Epithelial cell of esophagus (primary cell): ENCODE measurements around the gene HIKESHI.
"Not testable (repeated sequence)": the region's sequence is repeated elsewhere in the genome, so short reads cannot be mapped to it uniquely, and the experiment has no call there.

Experiments used
- DNase-seq: peaks from one replicate; pipeline ENCODE4 v3.0.0; 2010; ENCODE audit warnings: low read depth
- H3K4me3 ChIP-seq: 2 replicates; pipeline ENCODE4 v1.5.1; 2011; ENCODE audit warnings: mild to moderate bottlenecking, low read length, control low read depth
- TF ChIP-seq, protein P1 (sequence below): IDR thresholded peaks from 2 replicates; pipeline ENCODE4 v1.5.1; 2011; ENCODE audit warnings: low read depth, mild to moderate bottlenecking, low read length, control low read depth, inconsistent platforms; ENCODE audit not compliant: insufficient read depth; ENCODE audit errors: missing control alignments

The HIKESHI gene

DNA sequence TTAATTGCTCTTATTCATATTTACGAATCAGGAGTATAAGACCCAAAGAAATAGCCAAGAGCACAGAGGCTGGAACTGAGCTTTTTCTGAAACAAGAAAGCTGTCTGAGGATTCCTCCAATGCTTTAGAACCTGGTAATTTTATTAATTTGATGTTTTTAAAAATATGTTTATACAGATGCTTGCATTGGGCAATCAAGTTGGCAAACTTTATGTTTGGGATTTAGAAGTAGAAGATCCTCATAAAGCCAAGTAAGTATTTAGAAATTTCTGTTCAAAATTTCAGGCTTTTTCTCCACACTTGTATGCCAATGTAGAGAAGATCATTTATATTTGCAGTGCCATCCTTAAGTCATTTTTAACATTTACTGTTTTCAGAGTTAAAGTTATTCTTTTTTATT lies 24.3 kb upstream of the HIKESHI start:
- TF ChIP-seq, protein P1, sequence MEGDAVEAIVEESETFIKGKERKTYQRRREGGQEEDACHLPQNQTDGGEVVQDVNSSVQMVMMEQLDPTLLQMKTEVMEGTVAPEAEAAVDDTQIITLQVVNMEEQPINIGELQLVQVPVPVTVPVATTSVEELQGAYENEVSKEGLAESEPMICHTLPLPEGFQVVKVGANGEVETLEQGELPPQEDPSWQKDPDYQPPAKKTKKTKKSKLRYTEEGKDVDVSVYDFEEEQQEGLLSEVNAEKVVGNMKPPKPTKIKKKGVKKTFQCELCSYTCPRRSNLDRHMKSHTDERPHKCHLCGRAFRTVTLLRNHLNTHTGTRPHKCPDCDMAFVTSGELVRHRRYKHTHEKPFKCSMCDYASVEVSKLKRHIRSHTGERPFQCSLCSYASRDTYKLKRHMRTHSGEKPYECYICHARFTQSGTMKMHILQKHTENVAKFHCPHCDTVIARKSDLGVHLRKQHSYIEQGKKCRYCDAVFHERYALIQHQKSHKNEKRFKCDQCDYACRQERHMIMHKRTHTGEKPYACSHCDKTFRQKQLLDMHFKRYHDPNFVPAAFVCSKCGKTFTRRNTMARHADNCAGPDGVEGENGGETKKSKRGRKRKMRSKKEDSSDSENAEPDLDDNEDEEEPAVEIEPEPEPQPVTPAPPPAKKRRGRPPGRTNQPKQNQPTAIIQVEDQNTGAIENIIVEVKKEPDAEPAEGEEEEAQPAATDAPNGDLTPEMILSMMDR = no peak
- no peak overlapping the region for H3K4me3 ChIP-seq
- no peak for DNase-seq

DNA sequence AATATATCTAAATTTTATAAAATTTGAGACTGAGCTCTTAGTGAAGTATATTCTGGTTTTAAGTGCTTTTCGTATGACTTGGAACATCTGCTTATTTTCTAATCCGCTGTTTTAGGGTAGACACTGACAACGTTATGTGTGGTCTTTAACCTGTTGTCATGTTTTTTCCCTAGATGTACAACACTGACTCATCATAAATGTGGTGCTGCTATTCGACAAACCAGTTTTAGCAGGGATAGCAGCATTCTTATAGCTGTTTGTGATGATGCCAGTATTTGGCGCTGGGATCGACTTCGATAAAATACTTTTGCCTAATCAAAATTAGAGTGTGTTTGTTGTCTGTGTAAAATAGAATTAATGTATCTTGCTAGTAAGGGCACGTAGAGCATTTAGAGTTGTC lies 23.8 kb upstream of the HIKESHI start:
- TF ChIP-seq, protein P1 = no peak
- DNase-seq = peak; percentile 35
- H3K4me3 ChIP-seq = no peak overlapping the region

DNA sequence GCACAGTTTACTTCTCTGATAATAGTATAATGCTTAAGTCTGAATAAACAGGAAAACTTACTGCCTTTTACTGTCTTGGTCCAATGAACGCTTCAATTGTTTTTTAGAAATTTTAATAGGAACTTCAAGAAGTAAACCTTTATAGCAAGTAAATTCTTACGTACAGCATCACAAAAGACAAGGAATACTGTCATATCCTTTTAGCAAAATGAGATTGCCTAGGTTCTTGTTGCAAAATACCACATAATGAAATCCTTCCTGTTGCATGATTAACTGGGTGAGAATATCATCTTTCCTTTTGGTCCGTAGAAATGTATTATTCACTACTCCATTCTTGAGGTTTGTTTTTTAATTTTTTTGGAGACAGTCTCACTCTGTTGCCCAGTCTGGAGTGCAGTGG lies 22.3 kb upstream of the HIKESHI start:
- TF ChIP-seq, protein P1 = no peak
- no peak for DNase-seq
- no peak overlapping the region for H3K4me3 ChIP-seq

DNA sequence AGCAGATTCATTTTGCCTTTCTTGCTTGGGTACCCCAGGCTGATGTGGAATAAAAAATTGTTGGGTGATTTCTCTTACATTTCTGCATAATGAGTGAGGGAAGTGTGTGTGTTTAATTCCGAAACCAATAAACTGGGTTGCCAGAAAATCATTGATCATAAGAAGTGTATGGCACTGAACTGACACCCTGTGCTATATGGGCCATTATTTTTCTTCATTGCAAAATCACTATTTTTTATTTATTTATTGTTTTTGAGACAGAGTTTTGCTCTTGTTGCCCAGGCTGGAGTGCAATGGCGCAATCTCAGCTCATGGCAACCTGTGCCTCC lies 14.6 kb upstream of the HIKESHI start:
- DNase-seq = no peak
- no peak overlapping the region for H3K4me3 ChIP-seq
- TF ChIP-seq, protein P1 = no peak

DNA sequence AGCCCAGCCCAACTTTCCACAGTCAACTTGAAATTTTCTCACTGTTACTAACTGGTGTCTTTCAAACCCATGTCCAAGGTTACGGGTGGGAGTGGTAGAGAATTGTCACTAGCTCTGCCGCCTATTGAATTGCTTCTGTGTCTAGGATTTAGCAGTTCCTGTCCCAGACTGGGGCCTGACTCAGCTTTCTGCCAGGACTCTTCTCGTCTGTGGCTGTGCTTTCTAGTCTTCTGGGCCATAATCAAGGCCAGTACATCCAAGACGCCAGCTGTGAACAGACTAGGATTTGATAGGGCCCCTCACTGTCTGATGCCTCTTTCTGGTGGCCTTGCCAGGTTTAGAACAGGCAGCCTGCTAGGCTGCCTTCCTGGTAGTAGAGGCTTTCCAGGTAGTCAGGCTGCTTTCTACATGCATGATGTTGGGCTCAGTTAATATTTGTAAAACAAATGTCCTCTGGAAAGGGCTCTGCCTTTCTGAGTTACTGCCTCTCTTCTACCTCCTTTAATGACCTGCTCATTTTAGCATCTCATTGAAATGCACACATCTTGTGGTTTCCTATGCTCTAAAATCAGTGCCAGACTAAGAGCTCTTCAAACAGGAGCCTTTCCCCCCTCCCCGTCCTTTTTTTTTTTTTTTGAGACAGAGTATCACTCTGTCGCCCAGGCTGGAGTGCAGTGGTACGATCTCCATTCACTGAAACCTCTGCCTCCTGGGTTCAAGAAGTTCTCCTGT lies 13.1 kb upstream of the HIKESHI start:
- no peak overlapping the region for H3K4me3 ChIP-seq
- no peak for DNase-seq
- TF ChIP-seq, protein P1 = no peak

DNA sequence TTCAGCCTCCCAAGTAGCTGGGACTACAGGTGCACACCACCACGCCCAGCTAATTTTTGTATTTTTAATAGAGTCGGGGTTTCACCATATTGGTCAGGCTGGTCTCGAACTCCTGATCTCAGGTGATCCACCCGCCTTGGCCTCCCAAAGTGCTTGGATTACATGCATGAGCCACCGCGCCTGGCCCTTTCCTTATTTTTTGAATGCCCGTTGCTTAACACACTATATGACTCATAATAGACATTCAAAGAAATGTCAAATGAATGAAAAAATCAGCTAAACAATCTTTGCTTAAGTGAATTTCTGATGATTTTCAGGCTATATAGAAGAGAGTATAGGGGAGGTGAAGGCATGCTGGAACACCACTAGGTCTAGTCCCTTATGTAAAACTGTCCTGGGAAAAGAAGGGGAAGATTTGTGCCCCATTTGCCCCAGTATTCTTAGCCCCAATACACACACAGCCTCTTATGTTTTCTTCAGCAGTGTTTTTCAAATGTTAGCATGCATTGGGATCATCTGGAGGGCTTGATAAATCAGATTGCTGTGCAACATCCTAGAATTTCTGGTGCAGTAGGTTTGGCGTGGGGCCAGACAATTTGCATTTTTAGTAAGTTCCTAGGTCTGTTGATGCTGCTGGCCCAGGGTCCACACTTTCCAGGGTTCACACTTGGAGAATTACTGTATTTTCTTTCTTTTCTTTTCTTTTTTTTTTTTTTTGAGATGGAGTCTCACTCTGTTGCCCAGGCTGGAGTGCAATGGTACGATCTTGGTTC lies 12.3 kb upstream of the HIKESHI start:
- DNase-seq = peak; percentile 57
- not testable (repeated sequence) for H3K4me3 ChIP-seq

DNA sequence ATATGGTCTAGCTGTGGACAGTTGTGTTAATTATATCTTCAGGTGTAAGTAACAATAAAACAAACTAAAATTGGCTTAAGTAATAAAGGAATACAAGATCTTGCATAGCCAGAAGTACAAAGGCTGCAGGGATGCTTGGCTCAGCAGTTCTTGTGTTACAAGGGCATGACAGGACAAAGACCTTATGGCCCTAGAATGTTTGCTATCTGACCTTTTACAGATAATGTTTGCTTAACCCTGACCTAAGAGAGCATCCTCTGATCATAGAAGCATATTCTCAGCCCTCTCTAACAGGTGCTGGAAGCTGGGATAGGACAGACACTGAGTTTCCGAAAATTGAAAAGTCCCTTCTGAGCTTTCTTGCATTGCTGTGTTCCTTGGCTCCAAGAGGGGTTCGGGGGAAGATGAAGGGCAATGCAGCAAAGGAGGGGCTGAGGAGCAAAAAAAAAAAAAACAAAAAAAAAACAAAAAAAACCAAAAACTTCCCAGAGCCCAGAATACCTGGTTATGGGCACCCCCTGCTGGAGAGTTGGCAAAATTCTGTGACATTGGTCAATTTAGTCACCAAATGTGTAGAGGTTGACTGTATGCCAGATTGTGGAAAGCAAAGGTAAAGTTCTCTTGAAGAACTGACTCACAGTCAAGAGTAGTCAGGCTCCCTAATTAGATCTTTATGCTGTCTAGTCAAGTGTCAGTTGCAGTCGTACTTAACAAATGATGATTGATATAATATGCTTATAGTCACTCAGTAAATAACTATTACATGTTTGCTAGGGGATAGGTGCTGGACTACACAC lies 10.4 kb upstream of the HIKESHI start:
- DNase-seq = peak; percentile 76
- TF ChIP-seq, protein P1 = peak; percentile 69
- no peak overlapping the region for H3K4me3 ChIP-seq
